HL-60/S4 (cell line): ENCODE data around the gene RAB11FIP2.

ENCODE experiments used
- in situ Hi-C: fragments of 300-500 bp; cut with MboI; formaldehyde crosslinking; loops from 2 replicates; pipeline ENCODE4 v1.14.3; 2022; ENCODE audit warnings: low sequenced_read_pairs

RAB11FIP2 gene

DNA sequence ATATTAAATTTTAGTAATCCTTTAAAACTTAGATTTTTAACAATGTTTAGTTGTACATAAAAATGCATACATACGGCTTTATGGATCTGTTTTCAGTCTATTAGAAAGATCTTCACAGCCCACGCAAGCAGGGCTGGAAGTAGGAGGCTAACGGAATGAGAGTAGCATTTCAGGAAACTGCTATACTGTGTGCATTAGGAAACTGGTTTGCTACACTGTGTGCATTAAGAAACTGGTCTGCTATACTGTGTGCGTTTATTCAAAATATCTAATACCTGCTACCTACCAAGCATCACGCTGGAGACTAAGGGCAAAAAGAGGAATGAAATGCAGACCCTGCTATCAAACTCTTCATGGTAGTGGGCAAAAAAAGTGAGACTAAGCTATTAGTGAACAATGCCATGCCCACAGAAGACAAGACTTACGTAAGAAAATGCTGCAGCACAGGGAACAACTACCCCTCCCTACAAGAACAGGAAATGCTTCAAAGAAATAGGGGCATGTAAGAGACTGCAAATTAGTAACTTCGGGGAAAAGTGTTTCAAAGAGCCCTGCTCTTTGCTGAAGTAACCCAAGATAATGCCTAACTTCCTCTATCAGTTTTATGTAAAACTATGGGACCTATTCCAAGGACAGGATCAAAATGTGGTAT is 11.3 kb downstream of the RAB11FIP2 start:
- in situ Hi-C loops, result no loop called here

- in situ Hi-C loops, result no loop called here
Observed at GRCh38 chr10:118034791-118035261, 11.9 kb downstream of the RAB11FIP2 start.

GRCh38 chr10:118033905-118034304 is 12.8 kb downstream of the RAB11FIP2 start:
- in situ Hi-C loops, result no loop called here

DNA sequence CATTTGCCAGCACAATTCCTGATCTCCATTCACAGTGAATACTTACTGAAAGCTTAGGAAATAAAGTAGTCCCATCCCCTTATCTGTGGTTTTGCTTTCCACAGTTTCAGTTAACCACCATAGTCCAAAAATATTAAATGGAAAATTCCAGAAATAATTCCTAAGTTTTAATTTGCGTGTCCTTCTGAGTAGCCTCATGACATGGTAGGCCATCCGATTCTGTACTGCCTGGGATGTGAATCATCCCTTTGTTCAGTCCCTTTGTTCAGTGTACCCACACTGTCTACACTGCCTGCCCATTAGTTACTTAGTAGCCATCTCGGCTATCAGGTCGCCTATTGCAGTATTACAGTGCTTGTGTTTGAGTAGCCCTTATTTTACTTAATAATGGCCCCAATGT is 14.2 kb downstream of the RAB11FIP2 start:
- in situ Hi-C loops, result no loop called here

- in situ Hi-C loops, result no loop called here
Observed at GRCh38 chr10:118031351-118032075, 15.2 kb downstream of the RAB11FIP2 start.

GRCh38 chr10:118028619-118029018 is 18.1 kb downstream of the RAB11FIP2 start:
- in situ Hi-C loops, result no loop called here

DNA sequence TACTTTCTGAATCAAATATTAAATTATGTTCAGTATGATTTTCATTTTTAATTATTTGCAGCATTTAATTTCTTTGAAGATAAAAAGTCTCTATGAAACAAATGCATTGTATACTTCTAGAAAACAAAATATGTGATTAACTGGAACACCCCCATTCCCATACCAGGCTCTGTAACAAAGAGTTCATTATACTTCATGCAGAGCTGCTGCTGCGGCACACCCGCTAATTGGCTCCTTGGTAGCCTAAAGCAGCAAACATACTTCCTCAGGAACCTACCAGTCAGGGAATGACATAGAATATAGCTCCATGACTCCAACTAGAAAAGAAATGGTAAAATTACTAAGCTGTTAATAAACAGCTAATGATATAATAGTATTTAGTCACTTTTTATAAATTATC is 19.3 kb downstream of the RAB11FIP2 start:
- in situ Hi-C loops, result no loop called here

GRCh38 chr10:118026936-118027335 is 19.8 kb downstream of the RAB11FIP2 start:
- in situ Hi-C loops, result no loop called here

DNA sequence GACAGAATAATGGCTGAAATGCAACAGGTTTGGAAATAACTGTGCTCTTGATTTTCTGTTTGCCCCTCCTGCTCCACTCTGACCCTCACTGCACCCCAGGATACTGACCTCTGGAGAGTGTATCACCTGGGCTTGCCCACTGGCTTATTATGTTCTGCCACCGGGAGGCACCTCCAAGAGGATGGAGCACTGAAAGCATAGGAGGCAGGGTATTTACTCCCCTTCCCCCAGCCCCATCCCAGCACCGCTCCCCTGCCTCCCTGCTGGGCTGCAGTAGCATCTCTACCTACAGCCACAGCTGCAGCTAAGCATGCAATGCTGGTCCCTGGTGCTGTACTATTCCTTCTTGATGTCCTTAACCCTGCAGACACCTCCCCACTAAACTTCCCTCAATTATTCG is 26.4 kb downstream of the RAB11FIP2 start:
- in situ Hi-C loops, result no loop called here

- in situ Hi-C loops, result no loop called here
Observed at GRCh38 chr10:118017850-118018249, 28.9 kb downstream of the RAB11FIP2 start.

GRCh38 chr10:118017071-118017740 is 29.5 kb downstream of the RAB11FIP2 start:
- in situ Hi-C loops, result no loop called here

GRCh38 chr10:118012952-118013525 is 33.7 kb downstream of the RAB11FIP2 start:
- in situ Hi-C loops, result no loop called here

DNA sequence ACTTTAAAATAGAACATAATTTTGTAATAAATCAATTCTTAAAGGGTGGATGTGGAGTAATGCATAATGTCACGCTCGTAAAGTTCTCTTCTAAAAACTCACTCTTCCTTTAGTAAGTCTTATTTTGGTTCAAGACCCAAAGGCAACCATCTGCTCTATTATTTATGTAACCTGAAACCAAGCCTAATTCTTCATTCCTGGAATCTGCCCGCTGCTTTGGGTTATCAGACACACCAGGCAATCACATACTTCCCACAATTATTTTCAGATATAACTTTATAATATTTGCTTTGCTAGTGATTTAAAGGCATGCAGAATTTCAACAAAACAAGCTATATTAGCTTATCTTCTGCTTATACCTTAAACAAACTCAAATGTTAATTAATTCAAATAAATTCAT is 39.0 kb downstream of the RAB11FIP2 start:
- in situ Hi-C loops, result no loop called here

DNA sequence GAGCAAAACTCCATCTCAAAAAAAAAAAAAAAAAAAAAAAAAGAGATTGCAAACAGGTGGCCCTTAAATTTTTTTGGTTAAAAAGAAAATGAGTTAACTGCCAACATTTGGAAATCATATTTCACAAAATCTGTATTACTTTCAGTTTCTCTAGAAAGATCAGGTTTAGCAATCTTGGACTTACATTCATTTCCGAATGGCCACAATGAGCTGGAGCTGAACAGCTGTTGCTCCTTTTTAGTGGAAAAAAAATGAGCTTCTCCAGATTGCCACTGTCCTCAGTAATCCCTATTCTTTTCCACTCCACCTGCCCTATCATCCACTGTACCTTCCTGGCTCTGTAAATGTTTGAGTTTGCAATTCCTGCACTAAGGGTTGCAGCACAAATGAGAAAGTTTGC is 43.6 kb downstream of the RAB11FIP2 start:
- in situ Hi-C loops, result no loop called here

DNA sequence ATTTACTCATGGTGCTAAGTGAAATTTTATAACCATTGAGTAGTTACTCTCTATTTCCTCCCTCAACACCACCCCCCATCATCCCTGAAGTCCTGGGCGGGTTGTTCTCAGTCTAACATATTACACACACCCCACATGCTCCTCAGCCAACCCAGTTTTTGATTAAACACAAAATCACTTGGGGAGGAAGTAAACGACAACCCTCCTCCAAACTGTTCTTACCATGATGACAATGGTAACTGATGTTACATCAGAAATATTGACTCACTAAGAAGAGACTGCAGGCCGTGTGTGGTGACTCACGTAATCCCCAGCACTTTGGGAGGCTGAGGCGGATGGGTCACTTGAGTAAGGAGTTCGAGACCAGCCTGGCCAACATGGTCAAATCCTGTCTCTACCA is 44.2 kb downstream of the RAB11FIP2 start:
- in situ Hi-C loops, result no loop called here

DNA sequence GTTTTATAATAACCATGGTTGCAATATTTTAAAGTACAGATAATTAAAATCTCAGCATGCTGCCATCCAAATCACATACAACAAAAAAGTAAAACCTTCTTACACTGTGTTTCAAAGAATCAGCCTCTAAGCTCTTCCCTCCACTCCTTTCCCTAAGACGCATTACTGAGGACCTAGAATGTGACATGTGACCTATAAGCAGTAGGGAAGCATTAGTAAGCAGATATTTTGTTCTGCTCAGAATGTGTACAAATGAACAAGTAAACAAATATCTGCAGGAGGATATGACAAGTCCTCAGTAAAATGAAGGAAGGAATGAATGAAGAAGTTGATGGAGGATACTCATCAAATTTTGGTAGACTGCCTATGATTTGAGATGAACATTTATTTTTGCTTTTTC is 49.1 kb downstream of the RAB11FIP2 start:
- in situ Hi-C loops, result no loop called here

DNA sequence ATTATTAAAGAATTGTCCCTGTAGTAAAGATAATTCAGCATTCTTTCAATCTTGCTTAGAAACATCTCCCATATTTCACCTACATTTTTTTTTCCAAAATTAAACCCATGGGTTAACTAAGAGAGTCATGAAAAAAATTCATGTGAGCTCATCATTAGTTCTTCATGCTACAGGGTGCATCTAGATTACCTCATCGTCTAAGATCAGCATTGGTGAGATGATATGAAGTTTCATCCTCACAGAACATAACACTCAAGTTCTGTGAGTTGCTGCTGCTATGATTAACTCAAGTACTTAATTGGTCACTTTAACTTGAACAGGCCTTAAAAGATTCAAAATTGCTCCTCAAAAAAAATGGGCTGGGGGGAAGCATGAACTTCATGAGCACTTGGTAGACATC is 50.0 kb downstream of the RAB11FIP2 start:
- in situ Hi-C loops, result no loop called here

GRCh38 chr10:117994771-117995170 is 52.0 kb downstream of the RAB11FIP2 start:
- in situ Hi-C loops, result no loop called here

DNA sequence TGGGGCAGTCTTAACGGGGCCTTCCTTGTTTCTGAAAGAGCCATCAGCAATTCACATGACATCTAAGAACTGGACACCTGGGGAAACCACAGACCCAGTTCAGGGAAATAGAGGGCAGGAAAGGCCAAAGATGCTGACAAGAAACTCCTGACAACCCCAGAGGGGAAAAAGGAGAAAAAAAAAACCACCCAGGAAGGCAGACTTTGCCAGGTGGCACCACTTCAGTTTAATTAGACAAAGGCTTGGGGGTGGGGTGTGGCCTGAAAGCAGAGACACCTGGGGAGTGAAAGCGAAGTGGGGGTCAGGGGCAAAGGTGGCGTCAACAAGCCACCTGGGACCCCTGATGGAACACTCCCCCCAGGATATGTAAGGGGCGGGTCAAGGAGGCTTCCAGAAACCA is 53.6 kb downstream of the RAB11FIP2 start:
- in situ Hi-C loops, result no loop called here

DNA sequence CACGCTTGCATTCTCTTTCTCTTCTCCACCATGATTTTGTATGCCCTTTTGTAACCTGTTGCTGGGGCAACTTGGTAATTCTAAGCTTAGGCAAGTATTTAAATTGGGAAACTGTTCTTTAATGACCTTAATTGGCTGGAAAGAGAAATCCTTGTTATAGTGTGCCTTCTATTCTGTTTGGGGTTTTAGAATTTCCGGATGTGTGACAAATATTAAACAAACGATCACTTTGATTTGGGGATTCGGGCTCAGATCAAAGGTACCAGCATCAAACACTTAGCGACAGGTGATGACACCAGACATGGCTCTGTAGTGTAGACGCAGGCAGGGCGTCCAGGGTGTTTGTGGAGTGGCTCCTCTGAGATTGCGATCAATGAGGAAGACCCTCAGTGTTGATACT is 55.0 kb downstream of the RAB11FIP2 start:
- in situ Hi-C loops, result no loop called here

DNA sequence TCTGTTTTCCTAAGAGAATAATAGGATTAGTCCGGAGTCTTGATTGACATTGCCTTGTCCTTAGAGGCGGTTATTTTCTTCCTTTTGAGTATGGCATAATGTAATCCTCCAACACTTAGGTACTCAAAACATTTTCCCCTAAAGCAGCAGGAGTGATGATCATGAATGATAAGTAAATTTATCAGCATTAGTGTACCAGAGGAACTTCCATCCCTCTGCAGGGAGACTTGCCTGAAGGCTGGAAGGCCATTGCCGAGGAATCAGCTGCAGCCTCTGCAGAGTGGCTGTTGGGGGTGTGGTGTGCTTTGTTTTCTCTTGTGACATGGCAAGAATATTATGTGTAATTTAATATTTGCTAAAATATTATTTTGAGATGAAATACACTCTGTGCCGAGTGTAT is 56.8 kb downstream of the RAB11FIP2 start:
- in situ Hi-C loops, result no loop called here

- in situ Hi-C loops, result no loop called here
Observed at GRCh38 chr10:117988814-117989213, 57.9 kb downstream of the RAB11FIP2 start.
